Liver (tissue), 9 donors: ENCODE results near the gene WIF1. TPM values are rescaled to one million over a fixed set of nuclear protein-coding genes. Genes with fewer than 3 reads are reported as not detected.

ENCODE experiments used
- DNase-seq: peaks from one replicate; pipeline ENCODE4 v3.0.0-alpha.2; 2017; ENCODE audit warnings: low spot score
- H3K27ac ChIP-seq, 2 donors: one replicate each; pipeline ENCODE4 v1.7.0; 2013; ENCODE audit warnings: inconsistent platforms in 2 of 2, low read length in 2 of 2, control low read depth in 1 of 2, low read depth in 1 of 2, mild to moderate bottlenecking in 1 of 2
- H3K27me3 ChIP-seq, 4 donors: one replicate each; pipeline versions ENCODE4 v1.6.1 to v1.7.0; 2013; ENCODE audit warnings: low read length in 3 of 4, inconsistent platforms in 1 of 4, mild to moderate bottlenecking in 1 of 4, moderate library complexity in 1 of 4; ENCODE audit not compliant: control insufficient read depth in 4 of 4, insufficient read depth in 4 of 4
- H3K36me3 ChIP-seq, 4 donors: one replicate each; pipeline versions ENCODE4 v1.6.1 to v1.7.0; 2013; ENCODE audit warnings: low read length in 3 of 4, mild to moderate bottlenecking in 3 of 4, low read depth in 1 of 4, moderate library complexity in 1 of 4; ENCODE audit not compliant: control insufficient read depth in 4 of 4, insufficient read depth in 3 of 4
- H3K4me1 ChIP-seq, 4 donors: one replicate each; pipeline versions ENCODE4 v1.6.1 to v1.7.0; 2013; ENCODE audit warnings: low read length in 3 of 4, mild to moderate bottlenecking in 3 of 4, moderate library complexity in 1 of 4; ENCODE audit not compliant: control insufficient read depth in 4 of 4, insufficient read depth in 4 of 4
- H3K4me3 ChIP-seq, 3 donors: one replicate each; pipeline versions ENCODE4 v1.6.1 to v1.7.0; 2013; ENCODE audit warnings: low read length in 3 of 3, control low read depth in 1 of 3, low read depth in 1 of 3, mild to moderate bottlenecking in 1 of 3
- H3K9ac ChIP-seq, 2 donors: one replicate each; pipeline ENCODE4 v1.7.0; 2013; ENCODE audit warnings: low read length in 2 of 2, mild to moderate bottlenecking in 2 of 2, moderate library complexity in 2 of 2, control low read depth in 1 of 2, low read depth in 1 of 2
- H3K9me3 ChIP-seq, 4 donors: one replicate each; pipeline versions ENCODE4 v1.6.1 to v1.7.0; 2013; ENCODE audit warnings: low read length in 3 of 4; ENCODE audit not compliant: control insufficient read depth in 4 of 4
- ATF3 ChIP-seq: IDR thresholded peaks from 2 replicates; pipeline ENCODE4 v1.6.1; 2016; ENCODE audit warnings: antibody characterized with exemption
- EGR1 ChIP-seq, 2 donors: IDR thresholded peaks; 2 replicates each; pipeline ENCODE4 v1.6.1; 2016 to 2018; ENCODE audit warnings: antibody characterized with exemption in 2 of 2, low read depth in 2 of 2
- FOXA2 ChIP-seq: IDR thresholded peaks from 2 replicates; pipeline ENCODE4 v1.6.1; 2016; ENCODE audit warnings: antibody characterized with exemption
- GABPA ChIP-seq, 2 donors: IDR thresholded peaks in 1 of 2; conservative IDR thresholded peaks in 1 of 2; 2 replicates each; pipeline ENCODE4 v1.6.1; 2016; ENCODE audit warnings: antibody characterized with exemption in 2 of 2, mild to moderate bottlenecking in 1 of 2, moderate library complexity in 1 of 2
- HNF4A ChIP-seq, 2 donors: conservative IDR thresholded peaks; 2 replicates each; pipeline ENCODE4 v1.6.1; 2016; ENCODE audit warnings: antibody characterized with exemption in 2 of 2, mild to moderate bottlenecking in 2 of 2
- HNF4G ChIP-seq: IDR thresholded peaks from 2 replicates; pipeline ENCODE4 v1.6.1; 2016; ENCODE audit warnings: antibody characterized with exemption
- JUND ChIP-seq, 2 donors: IDR thresholded peaks; 2 replicates each; pipeline ENCODE4 v1.6.1; 2016; ENCODE audit warnings: antibody characterized with exemption in 2 of 2
- NR2F2 ChIP-seq: IDR thresholded peaks from 2 replicates; pipeline ENCODE4 v1.6.1; 2016; ENCODE audit warnings: antibody characterized with exemption
- RAD21 ChIP-seq, 2 donors: IDR thresholded peaks; 2 replicates each; pipeline ENCODE4 v1.6.1; 2016; ENCODE audit warnings: antibody characterized with exemption in 2 of 2, mild to moderate bottlenecking in 2 of 2
- REST ChIP-seq: IDR thresholded peaks from 2 replicates; pipeline ENCODE4 v1.6.1; 2016; ENCODE audit warnings: antibody characterized with exemption, mild to moderate bottlenecking
- RXRA ChIP-seq, 2 donors: IDR thresholded peaks; 2 replicates each; pipeline ENCODE4 v1.6.1; 2017 to 2018; ENCODE audit warnings: antibody characterized with exemption in 2 of 2, mild to moderate bottlenecking in 1 of 2
- SP1 ChIP-seq: IDR thresholded peaks from 2 replicates; pipeline ENCODE4 v1.6.1; 2018; ENCODE audit warnings: antibody characterized with exemption, mild to moderate bottlenecking
- TAF1 ChIP-seq: conservative IDR thresholded peaks from 2 replicates; pipeline ENCODE4 v1.6.1; 2016; ENCODE audit warnings: antibody characterized with exemption, mild to moderate bottlenecking
- YY1 ChIP-seq: IDR thresholded peaks from 2 replicates; pipeline ENCODE4 v1.6.1; 2016; ENCODE audit warnings: antibody characterized with exemption, mild to moderate bottlenecking
- WGBS: extraction: QIAGEN DNeasy Blood & Tissue Kit; methylation state at CpG from one replicate; pipeline ENCODE4 v1.1.7; 2013; 5-methylcytosine and 5-hydroxymethylcytosine counted together
- polyA plus RNA-seq, 2 donors: library from polyadenylated mRNA; stranded (reverse) in 1 of 2; unstranded in 1 of 2; fragments of 200-250 nt in 1 of 2; fragments of >200 nt in 1 of 2; fragmentation: Nextera tagmentation in 1 of 2; extraction: Ambion mirVana in 1 of 2; gene quantifications; one replicate each; pipeline versions ENCODE4 v1.2.1 to v1.2.3, GENCODE V29; 2013 to 2015
- total RNA-seq, 2 donors: library from RNA; depleted of rRNA; stranded (reverse); fragments of >200 nt; gene quantifications; one replicate each; pipeline ENCODE4 v1.2.3, GENCODE V29; 2014
- TF ChIP-seq, protein P1 (sequence below): IDR thresholded peaks from 2 replicates; pipeline ENCODE4 v1.6.1; 2016; ENCODE audit warnings: antibody characterized with exemption
- TF ChIP-seq, protein P2 (sequence below): IDR thresholded peaks from 2 replicates; pipeline ENCODE4 v1.6.1; 2016; ENCODE audit warnings: antibody characterized with exemption
- TF ChIP-seq, protein P3 (sequence below): fragments of 150-350 bp; IDR thresholded peaks from 2 replicates; pipeline ENCODE4 v1.5.1; 2017; ENCODE audit warnings: improper control_type of control experiment, low read depth, low read length; ENCODE audit not compliant: missing input control
- donor health status: healthy.
- donor health status: healthy.
- donor health status: healthy.
- donor health status: healthy.
- donor health status: healthy.

Gene WIF1
- total and polyA plus RNA-seq, 4 donors, result not detected

DNA sequence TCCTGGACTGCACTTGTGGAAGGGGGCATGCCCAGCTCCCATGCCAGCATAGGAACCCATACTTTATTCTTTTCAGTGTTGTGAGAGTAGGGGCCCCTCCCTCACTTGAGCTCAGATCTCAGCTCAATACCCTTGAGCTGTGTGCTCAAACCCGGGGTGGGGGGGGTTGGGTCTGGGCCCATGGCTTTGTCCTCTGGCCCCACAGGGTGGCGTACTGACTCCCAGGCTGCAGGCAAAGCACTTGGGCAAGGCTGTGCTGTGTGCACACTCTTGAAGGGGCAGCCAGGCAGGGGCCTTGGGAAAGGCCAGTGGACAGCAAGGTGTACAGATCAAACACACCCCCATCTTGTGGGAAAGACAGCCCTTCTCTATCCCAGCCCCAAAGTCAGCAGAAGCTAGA is 81.8 kb downstream of the WIF1 start (continued):
- TF ChIP-seq, protein P1, sequence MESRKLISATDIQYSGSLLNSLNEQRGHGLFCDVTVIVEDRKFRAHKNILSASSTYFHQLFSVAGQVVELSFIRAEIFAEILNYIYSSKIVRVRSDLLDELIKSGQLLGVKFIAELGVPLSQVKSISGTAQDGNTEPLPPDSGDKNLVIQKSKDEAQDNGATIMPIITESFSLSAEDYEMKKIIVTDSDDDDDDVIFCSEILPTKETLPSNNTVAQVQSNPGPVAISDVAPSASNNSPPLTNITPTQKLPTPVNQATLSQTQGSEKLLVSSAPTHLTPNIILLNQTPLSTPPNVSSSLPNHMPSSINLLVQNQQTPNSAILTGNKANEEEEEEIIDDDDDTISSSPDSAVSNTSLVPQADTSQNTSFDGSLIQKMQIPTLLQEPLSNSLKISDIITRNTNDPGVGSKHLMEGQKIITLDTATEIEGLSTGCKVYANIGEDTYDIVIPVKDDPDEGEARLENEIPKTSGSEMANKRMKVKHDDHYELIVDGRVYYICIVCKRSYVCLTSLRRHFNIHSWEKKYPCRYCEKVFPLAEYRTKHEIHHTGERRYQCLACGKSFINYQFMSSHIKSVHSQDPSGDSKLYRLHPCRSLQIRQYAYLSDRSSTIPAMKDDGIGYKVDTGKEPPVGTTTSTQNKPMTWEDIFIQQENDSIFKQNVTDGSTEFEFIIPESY, result no peak
- TF ChIP-seq ATF3, result no peak
- TF ChIP-seq JUND (IDR thresholded peaks at IDR 0.05), result no peak
- no peak for TF ChIP-seq NR2F2
- no peak for TF ChIP-seq YY1

DNA sequence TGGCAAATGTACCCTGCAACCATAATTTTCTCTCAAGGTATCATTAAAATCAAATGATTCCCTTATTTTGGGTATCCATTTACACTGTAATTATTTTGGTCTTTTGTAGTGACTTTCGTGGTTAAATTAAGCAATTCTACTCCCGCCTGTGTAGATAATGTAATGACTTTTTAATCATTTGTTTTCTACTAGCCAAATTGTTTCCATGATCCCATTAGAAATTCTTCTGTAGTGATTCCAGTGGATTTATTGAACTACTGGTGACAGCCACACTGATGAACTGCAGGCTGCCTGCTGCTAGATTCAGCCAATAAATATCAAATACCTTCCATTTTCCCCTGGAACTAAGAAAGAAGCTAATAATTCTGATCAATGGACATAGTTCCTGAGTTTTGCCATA is 96.0 kb downstream of the WIF1 start:
- H3K9me3 ChIP-seq, result peaks cover 0 to 2% (median 0%) of the 10 kb centered on the region in 4 donors
- peaks cover 0 to 11% (median 0%) of the 10 kb centered on the region in 4 donors for H3K27me3 ChIP-seq
- H3K36me3 ChIP-seq, result no peaks in the 10 kb centered on the region
- 69% methylated on average over 2 of the region's 2 CpGs for WGBS
- H3K9ac ChIP-seq, result no peak overlapping the region
- H3K4me3 ChIP-seq, result no peak overlapping the region
- H3K27ac ChIP-seq, result no peak overlapping the region
- no peak for TF ChIP-seq SP1
- no peak for TF ChIP-seq FOXA2
- no peak for TF ChIP-seq HNF4A (conservative IDR thresholded peaks at IDR 0.05)
- TF ChIP-seq, protein P2, sequence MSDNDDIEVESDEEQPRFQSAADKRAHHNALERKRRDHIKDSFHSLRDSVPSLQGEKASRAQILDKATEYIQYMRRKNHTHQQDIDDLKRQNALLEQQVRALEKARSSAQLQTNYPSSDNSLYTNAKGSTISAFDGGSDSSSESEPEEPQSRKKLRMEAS, result no peak
- no peak for TF ChIP-seq YY1
- no peak for TF ChIP-seq NR2F2
- TF ChIP-seq RAD21 (IDR thresholded peaks at IDR 0.05), result no peak
- TF ChIP-seq JUND (IDR thresholded peaks at IDR 0.05), result no peak
- no peak for TF ChIP-seq TAF1
- TF ChIP-seq, protein P3, sequence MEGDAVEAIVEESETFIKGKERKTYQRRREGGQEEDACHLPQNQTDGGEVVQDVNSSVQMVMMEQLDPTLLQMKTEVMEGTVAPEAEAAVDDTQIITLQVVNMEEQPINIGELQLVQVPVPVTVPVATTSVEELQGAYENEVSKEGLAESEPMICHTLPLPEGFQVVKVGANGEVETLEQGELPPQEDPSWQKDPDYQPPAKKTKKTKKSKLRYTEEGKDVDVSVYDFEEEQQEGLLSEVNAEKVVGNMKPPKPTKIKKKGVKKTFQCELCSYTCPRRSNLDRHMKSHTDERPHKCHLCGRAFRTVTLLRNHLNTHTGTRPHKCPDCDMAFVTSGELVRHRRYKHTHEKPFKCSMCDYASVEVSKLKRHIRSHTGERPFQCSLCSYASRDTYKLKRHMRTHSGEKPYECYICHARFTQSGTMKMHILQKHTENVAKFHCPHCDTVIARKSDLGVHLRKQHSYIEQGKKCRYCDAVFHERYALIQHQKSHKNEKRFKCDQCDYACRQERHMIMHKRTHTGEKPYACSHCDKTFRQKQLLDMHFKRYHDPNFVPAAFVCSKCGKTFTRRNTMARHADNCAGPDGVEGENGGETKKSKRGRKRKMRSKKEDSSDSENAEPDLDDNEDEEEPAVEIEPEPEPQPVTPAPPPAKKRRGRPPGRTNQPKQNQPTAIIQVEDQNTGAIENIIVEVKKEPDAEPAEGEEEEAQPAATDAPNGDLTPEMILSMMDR, result no peak
- no peak for TF ChIP-seq EGR1 (IDR thresholded peaks at IDR 0.05; ENCODE audit: low read depth in 2 of 2)
- TF ChIP-seq ATF3, result no peak
- TF ChIP-seq RXRA (IDR thresholded peaks at IDR 0.05), result no peak
- no peak for TF ChIP-seq HNF4G
- TF ChIP-seq GABPA (IDR thresholded peaks at IDR 0.05 in 1 of 2, conservative IDR thresholded peaks at IDR 0.05 in 1 of 2), result no peak
- no peak for TF ChIP-seq REST
- no peaks in the 10 kb centered on the region for H3K4me1 ChIP-seq
- DNase-seq, result no peak
